ENCODE data around the gene PUM2. TPM values are rescaled to one million over a fixed set of nuclear protein-coding genes. Genes with fewer than 3 reads are reported as not detected.
"Not testable (repeated sequence)": the region's sequence is repeated elsewhere in the genome, so short reads cannot be mapped to it uniquely, and the experiment has no call there.

Gene PUM2
- total RNA-seq, 1 experiment from 2014 or later, result 85.6 TPM

GRCh38 chr2:20235655-20236305, 114.9 kb downstream of the PUM2 start:
- no peaks in the 10 kb centered on the region for H3K36me3 ChIP-seq (ENCODE audit: control insufficient read depth, insufficient read depth, low read length)
- no peak for ATAC-seq
- TF ChIP-seq SIN3A (IDR thresholded peaks at IDR 0.05; ENCODE audit: borderline replicate concordance, insufficient read depth, low read depth, low read length) (no peak), TCF7L2 (IDR thresholded peaks at IDR 0.05; ENCODE audit: low read depth, low read length) (no peak), REST (IDR thresholded peaks at IDR 0.05; ENCODE audit: insufficient read depth in 1 of 2, low read depth in 2 of 2, low read length in 1 of 2) (no peak), POLR2AphosphoS5 (IDR thresholded peaks at IDR 0.05; ENCODE audit: low read depth, low read length) (no peak)
- TF ChIP-seq, protein P1, sequence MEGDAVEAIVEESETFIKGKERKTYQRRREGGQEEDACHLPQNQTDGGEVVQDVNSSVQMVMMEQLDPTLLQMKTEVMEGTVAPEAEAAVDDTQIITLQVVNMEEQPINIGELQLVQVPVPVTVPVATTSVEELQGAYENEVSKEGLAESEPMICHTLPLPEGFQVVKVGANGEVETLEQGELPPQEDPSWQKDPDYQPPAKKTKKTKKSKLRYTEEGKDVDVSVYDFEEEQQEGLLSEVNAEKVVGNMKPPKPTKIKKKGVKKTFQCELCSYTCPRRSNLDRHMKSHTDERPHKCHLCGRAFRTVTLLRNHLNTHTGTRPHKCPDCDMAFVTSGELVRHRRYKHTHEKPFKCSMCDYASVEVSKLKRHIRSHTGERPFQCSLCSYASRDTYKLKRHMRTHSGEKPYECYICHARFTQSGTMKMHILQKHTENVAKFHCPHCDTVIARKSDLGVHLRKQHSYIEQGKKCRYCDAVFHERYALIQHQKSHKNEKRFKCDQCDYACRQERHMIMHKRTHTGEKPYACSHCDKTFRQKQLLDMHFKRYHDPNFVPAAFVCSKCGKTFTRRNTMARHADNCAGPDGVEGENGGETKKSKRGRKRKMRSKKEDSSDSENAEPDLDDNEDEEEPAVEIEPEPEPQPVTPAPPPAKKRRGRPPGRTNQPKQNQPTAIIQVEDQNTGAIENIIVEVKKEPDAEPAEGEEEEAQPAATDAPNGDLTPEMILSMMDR (IDR thresholded peaks at IDR 0.05), result no peak
- ChIA-PET CTCF (interaction anchor here (0.6 kb wide), 1 partner anchor 17 kb away, joined by 4 read pairs; no protein-coding TSS in a partner anchor), POLR2A (interaction anchor here (0.6 kb wide), 1 partner anchor 97 kb away, joined by 4 read pairs; no protein-coding TSS in a partner anchor)
- no peak overlapping the region for H3K27ac ChIP-seq (ENCODE audit: low read length)
- intact Hi-C loops (cut with micrococcal nuclease; ENCODE audit: unreplicated experiment) (no loop called here), in situ Hi-C loops (cut with HindIII; ENCODE audit: low pct_unique_long_range_greater_than_20kb, low sequenced_read_pairs) (no loop called here)
- no peak for DNase-seq (ENCODE audit: low read depth, low spot score)
- BruUV-seq (replicated peaks), result no TSS peak
- no peaks in the 10 kb centered on the region for H3K27me3 ChIP-seq (ENCODE audit: control insufficient read depth, insufficient read depth, low read length)
- H3K9me3 ChIP-seq (ENCODE audit: control insufficient read depth, insufficient read depth, low read depth, low read length), result no peaks in the 10 kb centered on the region
- no peak overlapping the region for H3K4me3 ChIP-seq (ENCODE audit: low read depth in 2 of 2, low read length in 2 of 2)
- peaks cover 3% of the 10 kb centered on the region; the same call in 1 of the 2 replicates for H3K4me1 ChIP-seq (ENCODE audit: control insufficient read depth, insufficient read depth, low read length)

DNA sequence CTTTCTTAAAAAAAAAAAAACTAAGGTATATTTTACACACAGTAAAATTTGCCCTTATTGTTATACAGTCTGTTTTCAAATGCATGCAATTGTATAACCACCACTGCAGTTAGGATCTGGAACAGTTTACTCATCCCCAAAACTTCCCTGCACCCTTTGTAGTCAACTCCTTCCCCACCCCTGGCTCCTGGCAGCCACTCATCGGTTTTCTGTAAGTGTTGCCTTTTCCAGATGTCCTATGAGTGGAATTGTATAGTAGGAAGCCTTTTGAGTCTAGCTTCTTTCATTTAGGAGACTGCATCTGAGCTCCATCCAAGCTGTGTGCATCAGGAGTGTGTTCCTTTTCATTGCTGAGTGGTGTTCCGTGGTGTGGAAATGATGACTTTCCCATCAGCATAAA, 116.0 kb downstream of the PUM2 start:
- H3K9me3 ChIP-seq (ENCODE audit: control insufficient read depth, insufficient read depth, low read depth, low read length); H3K36me3 ChIP-seq (ENCODE audit: control insufficient read depth, insufficient read depth, low read length); POLR2A ChIA-PET; BruUV-seq (replicated peaks); CTCF ChIA-PET; ATAC-seq; DNase-seq (ENCODE audit: low read depth, low spot score); intact Hi-C loops (cut with micrococcal nuclease; ENCODE audit: unreplicated experiment); in situ Hi-C loops (cut with HindIII; ENCODE audit: low pct_unique_long_range_greater_than_20kb, low sequenced_read_pairs); H3K4me3 ChIP-seq (ENCODE audit: low read depth in 2 of 2, low read length in 2 of 2); H3K4me1 ChIP-seq (ENCODE audit: control insufficient read depth, insufficient read depth, low read length); H3K27me3 ChIP-seq (ENCODE audit: control insufficient read depth, insufficient read depth, low read length); H3K27ac ChIP-seq (ENCODE audit: low read length): not testable (repeated sequence)

DNA sequence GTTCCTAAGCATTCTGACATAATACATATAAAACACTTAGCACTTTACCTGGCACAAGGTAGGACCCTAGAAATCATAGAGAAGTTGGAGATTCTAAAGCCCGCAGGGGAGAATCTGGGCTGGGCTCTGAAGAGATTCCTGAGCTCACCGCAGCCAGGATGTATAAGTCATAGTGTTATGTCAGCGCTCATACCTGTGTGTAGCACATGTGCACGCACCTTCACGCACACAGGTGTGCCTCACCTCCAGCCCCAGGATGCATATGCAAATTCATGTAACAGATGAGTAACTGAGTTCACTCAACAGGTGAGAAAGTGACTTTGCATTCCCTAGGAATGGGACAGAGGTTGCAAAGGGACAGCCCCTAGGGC, 117.8 kb downstream of the PUM2 start:
- H3K4me3 ChIP-seq (ENCODE audit: low read depth in 2 of 2, low read length in 2 of 2), result no peak overlapping the region
- H3K27ac ChIP-seq (ENCODE audit: low read length), result no peak overlapping the region

More for the DNA sequence above, 117.8 kb downstream of the PUM2 start:
- H3K27me3 ChIP-seq (ENCODE audit: control insufficient read depth, insufficient read depth, low read length), result no peaks in the 10 kb centered on the region
- H3K4me1 ChIP-seq (ENCODE audit: control insufficient read depth, insufficient read depth, low read length), result peaks cover 3% of the 10 kb centered on the region; the same call in 1 of the 2 replicates
- ATAC-seq (no peak), DNase-seq (ENCODE audit: low read depth, low spot score) (no peak)
- no peaks in the 10 kb centered on the region for H3K9me3 ChIP-seq (ENCODE audit: control insufficient read depth, insufficient read depth, low read depth, low read length)
- in situ Hi-C loops (cut with HindIII; ENCODE audit: low pct_unique_long_range_greater_than_20kb, low sequenced_read_pairs), result no loop called here
- ChIA-PET POLR2A (no interaction called here), CTCF (interaction anchor here (0.8 kb wide), 1 partner anchor 96 kb away, joined by 11 read pairs; no protein-coding TSS in a partner anchor)
- intact Hi-C loops (cut with micrococcal nuclease; ENCODE audit: unreplicated experiment), result no loop called here
- H3K36me3 ChIP-seq (ENCODE audit: control insufficient read depth, insufficient read depth, low read length), result no peaks in the 10 kb centered on the region
- BruUV-seq (replicated peaks), result no TSS peak
- TF ChIP-seq SIN3A (IDR thresholded peaks at IDR 0.05; ENCODE audit: borderline replicate concordance, insufficient read depth, low read depth, low read length), result no peak
- no peak for TF ChIP-seq TCF7L2 (IDR thresholded peaks at IDR 0.05; ENCODE audit: low read depth, low read length)
- TF ChIP-seq, protein P1 (IDR thresholded peaks at IDR 0.05), result no peak
- no peak for TF ChIP-seq POLR2AphosphoS5 (IDR thresholded peaks at IDR 0.05; ENCODE audit: low read depth, low read length)
- no peak for TF ChIP-seq REST (IDR thresholded peaks at IDR 0.05; ENCODE audit: insufficient read depth in 1 of 2, low read depth in 2 of 2, low read length in 1 of 2)
